Amygdala (tissue), 56 donors: Measurements from ENCODE around the gene FOXC1.

Source experiments
- DNase-seq, 56 donors: peaks; one replicate each; lab custom pipeline; 2025; lab: John Stamatoyannopoulos, UW

FOXC1 gene

DNA sequence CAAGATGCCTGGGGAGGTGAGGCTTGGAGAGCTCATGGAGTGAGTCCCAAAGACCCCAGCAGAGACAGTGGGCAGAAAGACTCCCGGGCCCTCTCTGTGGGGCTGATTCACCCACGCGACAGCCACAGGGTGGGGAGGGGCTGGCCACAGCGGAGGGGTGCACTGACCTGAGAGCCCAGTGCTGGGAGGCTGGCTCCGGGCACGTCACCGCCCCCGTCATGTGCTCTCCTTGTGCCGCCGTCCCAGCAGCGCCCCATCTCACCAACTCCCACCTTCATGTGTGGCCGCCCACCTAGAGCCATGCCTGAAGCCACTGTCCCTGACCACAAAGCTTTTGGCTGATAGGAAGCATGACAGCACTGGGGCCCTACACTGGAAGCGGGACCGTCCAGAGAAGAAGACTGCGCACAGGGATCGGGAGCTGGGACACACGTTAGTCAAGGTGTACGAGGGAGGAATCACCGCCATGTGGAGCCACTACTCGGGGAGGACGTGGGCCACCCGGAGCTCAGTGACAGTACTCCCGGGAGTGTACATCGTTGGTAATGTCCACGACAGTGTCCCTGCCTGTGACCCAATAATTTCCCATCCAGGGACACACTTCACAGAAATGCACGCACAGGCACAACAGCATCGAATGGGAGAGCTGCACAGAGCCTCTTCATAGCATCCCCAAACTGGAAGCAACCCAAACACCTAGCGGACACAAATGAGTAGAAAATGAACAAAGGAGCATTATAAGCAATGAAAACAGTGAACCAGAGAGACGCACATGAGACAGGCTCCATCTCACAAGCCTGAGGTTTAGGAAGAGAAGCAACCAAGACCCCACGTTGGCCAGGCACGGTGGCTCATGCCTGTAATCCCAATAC lies 28.4 kb upstream of the FOXC1 start:
- DNase-seq, result peak in 16 of 56 donors; percentile 10 to 60 (median 30)

DNA sequence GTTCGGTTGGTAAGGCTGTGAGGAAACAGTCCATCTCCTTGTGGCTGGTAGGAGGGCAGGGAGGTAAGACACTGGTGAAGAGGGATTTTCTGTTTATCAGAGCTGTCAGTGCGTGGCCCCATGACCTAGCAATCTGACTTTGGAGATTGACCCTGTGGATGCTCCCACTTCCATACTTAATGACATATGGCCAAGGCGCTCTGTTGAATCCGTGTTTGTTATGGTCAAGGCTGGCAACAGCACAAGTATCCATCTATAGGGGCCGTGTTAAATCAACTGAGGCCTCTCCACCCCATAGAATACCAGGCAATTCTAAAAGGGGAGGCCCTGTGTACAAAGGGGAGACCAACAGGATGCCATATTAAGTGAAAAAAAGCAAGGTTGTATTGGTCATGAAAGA lies 25.6 kb upstream of the FOXC1 start:
- DNase-seq, result no peak

DNA sequence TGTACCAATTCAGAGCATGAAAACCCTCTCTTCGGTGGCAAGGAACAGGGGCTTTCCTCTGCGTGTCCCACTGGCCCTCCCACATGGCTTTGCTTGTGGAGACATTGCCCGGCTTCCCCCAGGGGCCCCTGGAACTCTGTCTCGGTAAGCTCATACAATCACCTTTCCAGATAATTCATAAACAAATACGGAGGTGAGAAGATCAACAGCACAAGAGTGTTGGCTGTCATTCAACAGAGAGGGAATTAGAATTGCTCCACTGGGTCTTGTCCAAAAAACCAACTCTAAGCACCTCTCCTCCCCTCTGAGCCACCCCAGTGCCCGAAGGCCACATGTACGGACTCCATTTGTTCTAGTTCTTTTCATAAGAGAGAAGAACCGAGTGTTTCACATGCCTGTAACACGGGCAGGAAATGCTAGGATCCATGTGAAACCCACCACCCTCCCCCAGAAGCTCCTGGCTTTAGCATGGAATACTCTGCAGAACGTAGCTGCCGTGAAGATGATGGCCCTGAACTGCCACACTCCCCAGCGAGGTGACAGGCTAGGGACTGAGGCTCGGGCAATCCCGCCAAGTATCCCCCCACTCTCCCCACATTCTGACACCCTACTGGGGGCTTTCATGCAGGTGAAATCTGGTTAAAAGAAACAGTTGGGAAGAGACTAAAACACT lies 24.6 kb upstream of the FOXC1 start:
- DNase-seq, result no peak

DNA sequence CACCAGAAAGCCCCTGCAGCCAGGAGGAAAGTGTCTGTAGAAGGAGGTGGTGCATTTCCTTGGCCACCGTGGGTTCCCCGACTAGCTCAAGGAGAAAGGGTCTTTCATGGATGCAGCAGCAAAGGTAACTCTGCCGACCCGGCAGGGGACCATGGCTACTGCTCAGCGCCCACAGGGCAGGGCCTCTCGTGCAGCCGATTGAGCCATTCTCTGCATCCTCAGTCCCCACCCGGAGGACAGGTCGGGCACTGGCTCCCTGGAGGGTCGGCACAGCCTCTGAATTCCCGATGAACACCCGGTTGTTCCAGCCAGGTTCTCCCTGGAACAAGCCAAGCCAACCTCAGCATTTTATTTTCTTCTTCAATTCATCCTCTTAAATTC lies 24.1 kb upstream of the FOXC1 start:
- DNase-seq, result no peak

DNA sequence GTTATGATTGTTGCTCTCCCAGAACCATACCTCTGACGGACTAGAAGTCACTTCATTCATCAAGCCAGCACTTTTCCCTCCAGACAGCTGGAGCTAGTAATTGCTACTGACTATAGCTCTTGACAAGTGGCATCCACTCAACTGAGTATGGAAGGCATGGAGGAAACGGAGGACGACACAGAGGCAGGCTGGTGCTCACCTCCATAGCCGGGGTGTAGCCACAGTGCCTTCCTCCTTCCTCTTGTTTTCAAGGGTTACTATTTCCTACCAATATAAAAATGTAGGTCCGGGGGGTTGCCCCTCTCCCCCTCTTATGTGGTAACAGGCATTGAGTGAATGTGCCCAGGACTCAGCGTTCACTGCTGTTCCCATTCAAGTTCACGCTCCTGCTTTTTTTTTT lies 23.5 kb upstream of the FOXC1 start:
- DNase-seq, result no peak

DNA sequence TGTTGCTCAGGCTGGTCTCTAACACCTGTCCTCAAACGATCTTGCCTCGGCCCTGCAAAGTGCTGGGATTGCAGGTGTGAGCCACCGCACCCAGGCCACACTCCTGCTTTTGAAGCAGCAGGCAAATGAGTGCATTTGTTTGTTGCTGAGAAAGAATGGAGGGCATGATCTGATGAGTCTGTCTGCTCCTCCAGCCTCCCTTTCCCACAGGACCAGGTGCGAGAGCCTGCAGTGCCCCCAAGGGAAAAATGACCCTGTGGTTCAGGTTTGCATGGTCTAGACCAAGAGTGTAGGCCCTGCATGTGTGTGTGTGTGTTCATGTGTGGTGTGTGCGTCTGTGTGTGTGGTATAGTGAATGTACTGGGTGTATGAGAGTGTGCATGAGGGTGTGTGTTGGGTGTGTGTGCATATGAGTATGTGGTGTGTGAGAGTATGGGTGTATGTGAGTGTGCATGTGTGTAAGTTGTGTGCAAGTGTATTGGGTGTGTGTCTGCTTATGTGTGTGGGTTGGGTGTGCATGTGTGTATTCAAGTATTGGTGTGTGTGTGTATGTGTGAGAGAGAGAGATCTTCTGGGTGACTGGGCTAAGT lies 22.8 kb upstream of the FOXC1 start:
- no peak for DNase-seq

DNA sequence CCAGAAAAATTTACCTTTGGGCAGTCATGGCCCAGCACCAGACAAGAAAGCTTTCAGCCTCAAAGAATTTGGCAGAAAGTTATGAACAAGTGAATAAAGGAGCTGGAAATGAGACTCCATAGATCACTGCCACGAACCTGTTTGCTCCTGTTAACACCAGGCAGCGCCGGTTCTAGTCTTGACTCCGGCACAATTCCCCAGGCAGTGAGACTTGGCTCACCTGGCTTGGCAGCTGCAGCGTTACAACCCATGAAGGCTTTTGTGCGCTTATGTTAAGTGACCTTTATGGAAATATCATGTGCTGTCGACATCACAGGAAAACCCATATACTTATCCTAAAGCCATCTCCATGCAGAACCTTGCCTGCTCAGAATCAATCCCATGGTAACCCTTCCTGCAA lies 22.2 kb upstream of the FOXC1 start:
- no peak for DNase-seq

DNA sequence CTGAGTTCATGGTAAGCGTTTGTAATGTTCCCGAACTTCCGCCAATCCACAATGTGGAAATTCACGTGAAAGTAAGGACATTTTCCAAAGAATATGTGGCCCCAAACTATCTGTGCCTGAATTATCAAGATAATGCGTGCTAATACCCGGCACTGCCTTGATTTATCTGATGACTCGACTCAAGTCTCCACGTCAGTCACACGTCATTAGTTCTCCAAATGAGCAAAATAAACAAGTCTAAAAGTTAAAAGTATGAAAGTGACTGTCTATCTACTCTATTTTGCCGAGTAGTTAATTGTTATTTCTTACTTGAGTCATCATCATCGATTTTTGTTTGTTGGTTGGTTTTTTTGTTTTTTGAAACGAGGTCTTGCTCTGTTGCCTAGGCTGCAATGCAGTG lies 21.7 kb upstream of the FOXC1 start:
- DNase-seq, result no peak

DNA sequence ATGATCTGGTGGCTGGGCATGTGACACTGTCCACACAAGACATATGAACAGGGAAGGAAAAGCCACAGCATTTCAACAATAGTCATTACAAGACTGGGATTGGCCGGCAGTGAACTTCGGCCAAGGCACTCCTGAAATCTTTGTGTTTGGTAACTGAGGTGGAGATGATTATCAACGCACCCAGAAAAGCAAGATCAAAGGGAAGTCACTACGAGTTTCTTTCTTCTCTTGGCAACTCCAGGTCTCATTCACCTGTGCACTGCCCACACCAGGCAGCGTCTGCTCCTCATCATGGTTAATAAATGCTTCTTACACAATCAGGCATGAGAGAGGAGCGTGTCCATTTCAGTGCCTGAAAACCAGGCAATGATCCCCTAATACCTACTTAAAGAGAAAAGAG lies 20.5 kb upstream of the FOXC1 start:
- DNase-seq, result no peak

DNA sequence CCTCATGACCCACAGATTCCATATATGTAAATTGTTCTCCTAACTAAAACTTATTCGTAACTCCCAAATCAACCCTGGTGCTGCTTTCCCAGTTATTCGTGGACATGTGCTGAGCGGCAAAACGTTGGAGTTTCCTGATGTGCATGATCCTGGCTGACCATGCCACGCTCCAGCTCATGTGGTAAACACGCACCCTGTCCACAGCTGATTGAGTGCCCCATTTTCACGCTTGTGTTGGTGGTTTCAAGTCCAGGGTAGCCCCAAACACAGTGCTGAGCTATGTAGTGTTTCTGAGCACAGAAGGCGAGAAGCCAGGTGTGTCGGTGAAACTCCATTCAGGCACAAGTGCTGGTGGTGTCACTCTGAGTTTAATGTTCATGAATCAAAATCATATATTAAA lies 19.1 kb upstream of the FOXC1 start:
- no peak for DNase-seq

DNA sequence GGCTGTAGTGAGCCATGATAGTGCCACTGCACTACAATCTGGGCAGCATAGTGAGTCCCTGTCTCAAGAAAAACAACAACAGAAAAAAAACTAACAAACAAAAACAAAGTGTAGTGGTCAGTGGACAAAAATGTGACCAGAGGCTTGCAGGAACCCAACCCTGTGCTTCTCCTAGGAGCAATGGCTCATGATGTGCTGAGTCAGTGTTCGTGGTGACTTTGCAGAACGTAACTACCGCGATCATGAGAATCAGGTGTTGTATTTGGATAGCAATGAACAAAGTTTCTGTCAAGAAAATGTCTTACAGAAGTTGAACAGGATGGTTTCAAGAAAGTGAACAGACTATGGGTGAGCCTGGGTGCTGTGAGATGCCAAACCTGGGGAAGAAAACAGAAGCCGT lies 18.5 kb upstream of the FOXC1 start:
- DNase-seq, result no peak

DNA sequence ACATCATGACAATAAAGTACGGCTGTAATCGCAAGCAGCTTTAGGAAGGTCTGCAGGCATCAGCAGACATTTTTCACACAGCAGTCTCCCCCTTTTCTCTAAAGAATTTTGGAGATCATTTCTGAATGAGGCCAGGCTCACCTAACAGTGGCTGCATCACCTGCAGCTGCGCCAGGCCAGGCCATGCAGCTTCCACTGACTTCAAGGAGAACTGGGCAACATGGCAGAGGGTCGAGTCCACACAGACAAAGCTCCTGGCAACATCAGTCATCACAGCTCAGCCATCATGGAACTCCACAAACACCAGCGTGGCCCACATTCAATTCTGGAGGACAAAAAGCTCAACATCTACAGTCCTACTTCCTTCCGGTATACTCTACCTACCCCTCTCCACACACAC lies 17.8 kb upstream of the FOXC1 start:
- DNase-seq, result no peak

DNA sequence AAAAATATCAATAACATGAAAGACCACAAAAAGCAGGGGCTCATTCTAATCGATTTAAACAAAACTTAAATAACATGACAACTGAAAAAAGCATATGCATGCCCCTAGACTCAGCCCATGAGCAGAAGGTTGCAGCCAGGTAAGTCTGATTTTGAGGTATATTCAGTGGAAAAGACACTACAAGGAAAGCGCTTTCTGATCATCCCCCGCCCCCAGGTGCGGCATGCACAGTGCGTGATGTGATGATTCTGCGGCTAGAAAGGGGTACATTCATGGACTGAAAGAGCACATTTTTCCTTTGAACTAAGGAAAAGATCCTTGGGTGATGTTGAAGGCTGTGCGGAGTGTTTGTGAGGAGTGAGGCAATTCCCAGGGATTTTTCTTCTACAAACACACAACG lies 16.9 kb upstream of the FOXC1 start:
- DNase-seq, result no peak

DNA sequence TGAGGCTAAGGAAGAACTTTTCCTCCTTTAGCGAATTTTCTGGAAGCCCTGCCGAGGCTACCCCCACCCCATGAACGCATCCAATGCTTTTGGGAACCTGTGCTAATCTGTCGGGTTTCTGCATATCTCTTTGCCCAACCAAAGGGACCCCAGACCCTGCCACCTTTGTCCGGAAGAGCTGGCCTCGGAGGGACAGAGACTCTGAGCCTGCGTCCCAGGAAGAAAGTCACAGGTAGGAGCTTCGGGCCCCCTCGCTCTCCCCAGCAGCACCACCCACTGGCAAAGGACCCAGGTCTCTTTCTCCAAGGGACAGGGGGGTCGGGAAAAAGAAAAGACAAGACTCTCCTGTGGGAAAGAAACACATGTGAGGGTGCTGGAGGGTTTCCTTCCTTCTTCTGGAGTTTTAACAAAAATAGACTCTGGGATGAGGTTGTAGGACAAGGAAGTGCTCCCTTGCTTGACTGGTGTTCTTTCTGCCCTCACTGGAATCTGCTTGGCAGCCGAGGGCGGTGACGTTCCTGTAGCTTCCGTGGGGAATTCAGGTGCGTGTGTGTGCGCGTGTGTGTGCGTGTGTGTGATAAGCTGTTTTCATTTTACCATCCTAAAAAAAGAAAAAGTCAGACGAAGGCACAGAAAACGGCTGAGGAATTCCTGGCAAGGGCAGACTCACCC lies 16.3 kb upstream of the FOXC1 start:
- DNase-seq, result no peak

DNA sequence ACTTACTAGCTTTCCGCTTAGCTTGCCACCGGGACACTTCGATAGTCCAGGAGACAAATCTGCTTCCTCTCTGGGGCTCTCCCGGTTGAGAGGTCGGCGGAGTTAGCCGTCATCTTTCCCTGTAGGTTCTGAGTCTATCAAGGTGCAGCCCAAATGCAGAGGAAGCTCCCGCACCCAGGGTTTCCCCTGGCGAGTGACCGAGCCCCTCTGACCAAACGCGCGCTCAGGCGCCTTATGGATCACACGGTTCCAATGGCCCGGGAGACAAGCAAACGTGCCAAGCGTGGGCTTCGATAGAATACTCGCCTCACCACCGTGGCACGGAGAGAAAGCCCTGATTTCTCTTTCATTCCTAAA lies 15.8 kb upstream of the FOXC1 start:
- DNase-seq, result no peak

DNA sequence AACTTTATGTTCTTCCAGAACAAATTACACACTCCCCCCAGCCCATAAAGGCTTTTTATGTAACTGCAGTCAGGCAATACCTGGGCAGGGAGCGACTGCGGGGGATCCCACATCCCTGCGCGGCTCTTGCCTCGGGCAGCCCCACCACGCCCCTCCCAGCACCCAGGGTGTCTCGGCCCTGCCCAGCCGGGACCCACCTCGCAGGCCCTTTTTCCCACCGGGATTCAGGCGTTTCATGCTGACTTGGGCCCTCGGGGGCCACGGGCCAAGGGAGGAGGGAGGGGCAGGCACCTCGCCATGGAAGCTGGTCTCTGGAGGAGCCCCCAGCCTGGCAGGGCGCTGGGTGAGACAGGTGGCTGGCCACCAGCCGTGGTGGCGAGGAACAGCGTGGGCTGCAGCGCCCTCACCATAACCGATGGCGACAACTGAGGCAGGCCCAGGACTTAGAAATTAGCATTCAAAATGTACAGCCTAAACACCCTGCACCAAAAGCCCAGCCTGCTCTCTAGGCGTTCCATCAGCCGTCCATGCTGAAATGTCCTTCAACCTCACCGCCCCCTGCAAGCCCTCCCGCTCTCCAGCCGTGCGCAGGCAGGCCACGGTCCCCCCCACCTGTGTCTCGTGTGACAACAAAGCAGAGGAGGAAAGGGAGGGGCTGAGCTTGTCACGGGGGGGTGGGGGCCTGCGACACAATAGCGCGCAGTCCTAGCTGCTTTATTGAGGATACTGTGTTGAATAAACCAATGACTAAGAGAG lies 15.1 kb upstream of the FOXC1 start:
- no peak for DNase-seq

DNA sequence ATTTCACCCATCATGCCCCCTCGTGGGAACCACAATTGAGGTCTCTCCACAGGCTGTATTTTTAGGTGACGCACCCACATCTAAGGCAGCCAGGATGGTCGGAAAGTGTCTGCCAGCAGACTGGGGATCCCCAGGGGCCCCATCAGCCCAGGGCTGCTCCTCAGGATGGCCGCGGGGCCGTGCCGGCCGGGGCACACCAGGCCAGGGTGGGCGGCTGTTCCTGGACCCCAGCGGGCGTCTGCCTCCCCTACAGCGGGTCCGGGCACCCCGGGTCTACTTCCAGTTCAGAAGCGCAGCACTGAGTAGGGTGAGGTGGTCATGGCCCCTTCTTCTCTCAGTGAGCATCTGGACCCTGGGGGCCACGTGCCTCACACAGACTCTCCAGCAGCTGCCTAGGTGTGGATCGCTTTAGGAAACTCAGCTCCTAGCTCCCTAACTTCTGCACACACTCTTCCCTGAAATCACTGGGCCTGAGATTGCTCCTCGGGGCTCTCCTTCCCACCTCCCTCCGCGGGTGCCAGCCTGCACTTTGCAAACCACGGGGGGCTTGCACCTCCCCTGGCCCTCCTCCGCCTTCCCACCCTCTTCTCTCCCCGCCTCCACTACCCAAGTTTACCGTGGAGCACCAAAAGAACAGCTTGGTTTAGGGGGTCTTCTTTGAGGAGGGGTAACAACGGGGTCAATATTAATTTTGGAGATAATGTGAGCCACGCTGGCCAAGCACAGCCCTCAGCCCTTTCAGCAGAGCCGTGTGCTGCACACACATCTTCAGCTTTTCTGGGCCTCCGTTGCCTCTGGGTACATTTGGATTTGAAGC lies 14.2 kb upstream of the FOXC1 start:
- no peak for DNase-seq

DNA sequence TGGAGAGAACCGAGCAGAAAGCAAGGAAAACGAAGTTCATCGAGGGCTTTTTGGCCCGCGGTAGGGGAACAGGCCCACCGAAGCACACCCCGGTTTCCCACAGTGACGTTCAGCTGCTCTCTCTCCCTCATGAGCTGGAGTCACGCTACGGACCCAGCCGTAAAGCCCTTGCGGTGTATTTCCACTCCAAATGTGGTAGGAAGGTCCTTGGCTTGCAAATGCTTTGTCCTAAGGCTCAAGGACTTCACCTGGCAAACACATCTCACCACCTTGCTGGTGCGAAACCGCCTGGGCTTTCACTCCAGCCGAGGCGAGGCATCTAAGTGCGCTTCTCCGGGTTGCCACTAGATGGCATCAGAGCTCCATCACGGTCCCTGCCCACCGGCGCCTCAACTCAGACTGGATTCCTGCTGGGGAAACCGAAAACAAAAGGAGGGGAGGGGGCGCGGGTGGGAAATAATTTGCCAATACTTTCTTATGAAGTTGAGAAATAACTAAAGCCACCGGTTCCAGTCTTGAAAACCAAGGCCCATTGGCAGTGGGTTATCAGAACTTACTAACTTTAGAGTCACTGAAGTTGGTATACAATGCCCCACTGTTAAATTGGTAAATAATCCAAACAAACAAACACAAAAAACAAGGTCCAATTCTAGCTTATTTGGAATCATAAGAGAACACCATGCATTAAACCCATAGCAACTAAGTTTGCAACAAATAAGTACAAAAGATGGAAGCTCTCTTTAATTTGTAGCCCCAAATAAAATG lies 13.4 kb upstream of the FOXC1 start:
- peak in 48 of 56 donors; percentile 4 to 69 (median 36) for DNase-seq

DNA sequence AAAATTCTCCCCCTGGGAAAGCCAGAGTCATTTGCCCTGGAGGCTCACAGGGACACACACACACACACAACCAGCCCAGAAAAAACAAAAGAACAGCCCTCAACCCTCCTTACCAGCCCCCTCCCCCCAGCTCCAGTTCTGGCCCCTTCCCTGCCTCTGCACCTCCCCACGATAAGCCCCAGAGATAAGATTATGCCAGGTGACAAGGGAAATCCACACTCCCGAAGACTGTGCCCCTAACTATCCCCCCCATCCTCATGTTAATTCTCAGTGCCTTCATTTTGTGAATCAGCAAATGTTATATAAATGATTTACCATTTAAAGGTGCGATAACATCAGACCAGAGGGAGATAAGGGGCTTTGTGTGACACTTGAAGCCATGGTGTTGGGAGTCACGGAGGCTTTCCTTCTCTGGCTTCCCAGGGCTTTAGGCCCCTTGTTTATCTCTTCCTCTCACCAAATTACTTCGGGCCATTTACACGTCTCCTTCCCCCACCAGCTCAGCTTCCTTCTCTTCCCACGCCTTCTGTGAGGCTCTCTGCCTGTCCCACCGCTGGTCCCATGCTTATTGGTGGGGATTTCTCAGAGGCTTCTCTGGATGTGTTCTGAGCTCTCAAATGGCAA lies 12.5 kb upstream of the FOXC1 start:
- no peak for DNase-seq
